Fibroblast of lung (primary cell): ENCODE results near the gene BCL6. TPM values are rescaled to one million over a fixed set of nuclear protein-coding genes. Genes with fewer than 3 reads are reported as not detected.

Experiments used
- DNase-seq, 2 donors: peaks; one replicate each; pipeline versions ENCODE4 v3.0.0 to v3.0.0-alpha.2; 2010; ENCODE audit warnings: low read depth in 2 of 2
- H2AFZ ChIP-seq: 2 replicates; pipeline ENCODE4 v1.5.1; 2012; ENCODE audit warnings: low read length, control low read depth, inconsistent platforms
- H3K27ac ChIP-seq: 2 replicates; pipeline ENCODE4 v1.5.1; 2011; ENCODE audit warnings: low read length, control low read depth; ENCODE audit not compliant: insufficient read depth
- H3K27me3 ChIP-seq: 2 replicates; pipeline ENCODE4 v1.5.1; 2011; ENCODE audit warnings: mild to moderate bottlenecking, low read length; ENCODE audit not compliant: control insufficient read depth, insufficient read depth
- H3K36me3 ChIP-seq: 2 replicates; pipeline ENCODE4 v1.5.1; 2011; ENCODE audit warnings: low read length; ENCODE audit not compliant: control insufficient read depth, insufficient read depth
- H3K4me1 ChIP-seq: 2 replicates; pipeline ENCODE4 v1.5.1; 2011; ENCODE audit warnings: low read length; ENCODE audit not compliant: control insufficient read depth, insufficient read depth; ENCODE audit errors: extremely low read depth
- H3K4me2 ChIP-seq: 2 replicates; pipeline ENCODE4 v1.5.1; 2011; ENCODE audit warnings: low read length, control low read depth; ENCODE audit not compliant: insufficient read depth; ENCODE audit errors: extremely low read depth
- H3K4me3 ChIP-seq, 4 experiments: fragments of 200-600 bp in 1 of 4; sonication (generic) in 1 of 4; replicated peaks in 1 of 4; 2 replicates each; pipeline ENCODE4 v1.5.1; 2011 to 2016; ENCODE audit warnings: low read length in 4 of 4, low read depth in 3 of 4, mild to moderate bottlenecking in 3 of 4, control low read depth in 2 of 4, inconsistent platforms in 1 of 4, mixed read lengths in 1 of 4; ENCODE audit not compliant: insufficient read depth in 1 of 4; ENCODE audit errors: control extremely low read depth in 1 of 4
- H3K79me2 ChIP-seq: 2 replicates; pipeline ENCODE4 v1.5.1; 2012; ENCODE audit warnings: mild to moderate bottlenecking, low read length, inconsistent platforms; ENCODE audit not compliant: control insufficient read depth, insufficient read depth
- H3K9ac ChIP-seq: 2 replicates; pipeline ENCODE4 v1.5.1; 2011; ENCODE audit warnings: mild to moderate bottlenecking, low read length, control low read depth; ENCODE audit not compliant: insufficient read depth
- H3K9me3 ChIP-seq: 2 replicates; pipeline ENCODE4 v1.5.1; 2012; ENCODE audit warnings: low read depth, low read length; ENCODE audit not compliant: control insufficient read depth, insufficient read depth
- H4K20me1 ChIP-seq: 2 replicates; pipeline ENCODE4 v1.5.1; 2011; ENCODE audit warnings: low read length; ENCODE audit not compliant: control insufficient read depth, insufficient read depth; ENCODE audit errors: extremely low read depth
- EZH2 ChIP-seq: IDR thresholded peaks from 2 replicates; pipeline ENCODE4 v1.5.1; 2012; ENCODE audit warnings: low read length, control low read depth, mild to moderate bottlenecking; ENCODE audit errors: missing control alignments
- polyA plus RNA-seq, 2 donors: library from polyadenylated mRNA; depleted of rRNA in 1 of 2; stranded (reverse) in 1 of 2; unstranded in 1 of 2; fragments of >200 nt; gene quantifications; 2 replicates each; pipeline ENCODE4 v1.2.1, GENCODE V29; 2011 to 2012; ENCODE audit warnings: missing spikeins in 1 of 2
- total RNA-seq: library from RNA; depleted of rRNA; stranded (reverse); fragments of >200 nt; gene quantifications from 2 replicates; pipeline ENCODE4 v1.2.1, GENCODE V29; 2014
- TF ChIP-seq, protein P1 (sequence below), 2 donors: IDR thresholded peaks in 1 of 2; conservative IDR thresholded peaks in 1 of 2; 1 replicate in 1 of 2; 2 replicates in 1 of 2; pipeline ENCODE4 v1.5.1; 2011 to 2012; ENCODE audit warnings: low read length in 2 of 2, control low read depth in 1 of 2, inconsistent platforms in 1 of 2, low read depth in 1 of 2, mild to moderate bottlenecking in 1 of 2

BCL6 gene
- total and polyA plus RNA-seq, 2 donors (not counting 1 experiment from before 2014, with no cell fraction given) = 12.7 to 46.6 TPM

DNA sequence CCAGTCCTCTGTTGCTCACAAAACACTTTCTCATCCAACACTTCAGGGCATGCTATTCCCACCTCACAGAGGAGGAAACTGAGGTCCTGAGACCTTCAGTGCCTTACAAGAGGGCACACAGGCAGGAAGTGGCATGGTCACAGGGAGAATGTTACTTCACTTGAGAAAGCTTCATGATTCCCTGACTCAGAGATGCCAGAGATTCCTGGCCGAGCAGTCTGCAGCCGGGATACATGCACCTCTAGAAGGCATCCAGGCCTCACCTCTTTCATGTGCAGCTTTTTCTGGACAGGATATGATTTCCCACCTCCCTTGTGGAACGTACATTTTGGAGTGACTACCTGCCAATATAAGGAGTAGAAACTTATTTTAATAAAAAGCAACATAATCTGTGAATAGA, 72.3 kb downstream of the BCL6 start:
- TF ChIP-seq, protein P1, sequence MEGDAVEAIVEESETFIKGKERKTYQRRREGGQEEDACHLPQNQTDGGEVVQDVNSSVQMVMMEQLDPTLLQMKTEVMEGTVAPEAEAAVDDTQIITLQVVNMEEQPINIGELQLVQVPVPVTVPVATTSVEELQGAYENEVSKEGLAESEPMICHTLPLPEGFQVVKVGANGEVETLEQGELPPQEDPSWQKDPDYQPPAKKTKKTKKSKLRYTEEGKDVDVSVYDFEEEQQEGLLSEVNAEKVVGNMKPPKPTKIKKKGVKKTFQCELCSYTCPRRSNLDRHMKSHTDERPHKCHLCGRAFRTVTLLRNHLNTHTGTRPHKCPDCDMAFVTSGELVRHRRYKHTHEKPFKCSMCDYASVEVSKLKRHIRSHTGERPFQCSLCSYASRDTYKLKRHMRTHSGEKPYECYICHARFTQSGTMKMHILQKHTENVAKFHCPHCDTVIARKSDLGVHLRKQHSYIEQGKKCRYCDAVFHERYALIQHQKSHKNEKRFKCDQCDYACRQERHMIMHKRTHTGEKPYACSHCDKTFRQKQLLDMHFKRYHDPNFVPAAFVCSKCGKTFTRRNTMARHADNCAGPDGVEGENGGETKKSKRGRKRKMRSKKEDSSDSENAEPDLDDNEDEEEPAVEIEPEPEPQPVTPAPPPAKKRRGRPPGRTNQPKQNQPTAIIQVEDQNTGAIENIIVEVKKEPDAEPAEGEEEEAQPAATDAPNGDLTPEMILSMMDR (conservative IDR thresholded peaks at IDR 0.05 in 1 of 2, IDR thresholded peaks at IDR 0.05 in 1 of 2; ENCODE audit: low read depth in 1 of 2, low read length in 2 of 2) = no peak
- no peak for TF ChIP-seq EZH2

More for the DNA sequence above, 72.3 kb downstream of the BCL6 start:
- Histone ChIP-seq H3K9ac (no peak overlapping the region), H3K79me2 (no peaks in the 10 kb centered on the region), H3K27ac (no peak overlapping the region), H3K4me3 (no peak overlapping the region), H3K9me3 (no peaks in the 10 kb centered on the region), H3K4me1 (no peaks in the 10 kb centered on the region), H2AFZ (no peak overlapping the region), H4K20me1 (no peaks in the 10 kb centered on the region), H3K4me2 (no peak overlapping the region), H3K27me3 (peaks cover 24% of the 10 kb centered on the region), H3K36me3 (no peaks in the 10 kb centered on the region)
- peak in 1 of 2 donors; percentile 3 for DNase-seq

Other genes starting within 250 kb of the BCL6 start
- gene SST, start 75.1 kb downstream of the BCL6 start, total RNA-seq = not detected in 2 replicates
- not detected in 2 replicates for gene SST, start 75.1 kb downstream of the BCL6 start, polyA plus RNA-seq
- gene RTP2, start 42.9 kb downstream of the BCL6 start, total RNA-seq = not detected in 2 replicates
- not detected in 2 replicates for gene RTP2, start 42.9 kb downstream of the BCL6 start, polyA plus RNA-seq